GM18951 (cell line): ENCODE data around the gene MAP2K2.
"Not testable (repeated sequence)": the region's sequence is repeated elsewhere in the genome, so short reads cannot be mapped to it uniquely, and the experiment has no call there.

Experiments
- POLR2A ChIP-seq: IDR thresholded peaks from 4 replicates; pipeline ENCODE4 v1.6.1; 2011; ENCODE audit warnings: mild to moderate bottlenecking; ENCODE audit not compliant: insufficient read length, insufficient read depth; ENCODE audit errors: extremely low read depth
- in situ Hi-C: fragments of 300-500 bp; cut with MboI; formaldehyde crosslinking; loops from one replicate; pipeline ENCODE4 v1.12.0; 2022; ENCODE audit warnings: low sequenced_read_pairs, mixed read lengths, inconsistent platforms; ENCODE audit not compliant: unreplicated experiment

Gene MAP2K2

GRCh38 chr19:4123615-4124568 is at the start of gene MAP2K2:
MAP2K2 (minus strand) TSS chr19:4124122; CDS start chr19:4123875, 247 bp downstream.
- TF ChIP-seq POLR2A = peak; percentile 93

GRCh38 chr19:4172861-4173473 is 49.0 kb upstream of the MAP2K2 start:
- no peak for TF ChIP-seq POLR2A
- in situ Hi-C loops = no loop called here

More at GRCh38 chr19:4123615-4124568, at the start of gene MAP2K2:
- in situ Hi-C loops = no loop called here

- in situ Hi-C loops = no loop called here
- no peak for TF ChIP-seq POLR2A
These were observed 47.8 kb upstream of the MAP2K2 start for GRCh38 chr19:4171676-4172075.

GRCh38 chr19:4164262-4164661 is 40.3 kb upstream of the MAP2K2 start:
- in situ Hi-C loops = no loop called here
- no peak for TF ChIP-seq POLR2A

- in situ Hi-C loops = no loop called here
- TF ChIP-seq POLR2A = no peak
These were observed 37.6 kb upstream of the MAP2K2 start for GRCh38 chr19:4161415-4162077.

- in situ Hi-C loops = not testable (repeated sequence)
These were observed 34.0 kb upstream of the MAP2K2 start for GRCh38 chr19:4157971-4158370.

- in situ Hi-C loops = no loop called here
- no peak for TF ChIP-seq POLR2A
These were observed 33.2 kb upstream of the MAP2K2 start for GRCh38 chr19:4157164-4157563.

GRCh38 chr19:4154571-4155312 is 30.8 kb upstream of the MAP2K2 start:
- in situ Hi-C loops = no loop called here

GRCh38 chr19:4152241-4152998 is 28.5 kb upstream of the MAP2K2 start:
- no peak for TF ChIP-seq POLR2A
- in situ Hi-C loops = no loop called here

More at GRCh38 chr19:4154571-4155312, 30.8 kb upstream of the MAP2K2 start:
- TF ChIP-seq POLR2A = no peak

GRCh38 chr19:4151623-4152022 is 27.7 kb upstream of the MAP2K2 start:
- TF ChIP-seq POLR2A = no peak
- in situ Hi-C loops = no loop called here

- TF ChIP-seq POLR2A = no peak
- in situ Hi-C loops = no loop called here
These were observed 25.8 kb upstream of the MAP2K2 start for GRCh38 chr19:4149518-4150288.
